Mucosa of stomach (tissue), 1 donor: Measurements from ENCODE around the gene GPR27.

ENCODE experiments used
- H3K27me3 ChIP-seq: one replicate; pipeline ENCODE4 v1.7.0; 2013; ENCODE audit warnings: mild to moderate bottlenecking, low read length; ENCODE audit not compliant: control insufficient read depth, insufficient read depth
- H3K36me3 ChIP-seq: one replicate; pipeline ENCODE4 v1.7.0; 2013; ENCODE audit warnings: low read length; ENCODE audit not compliant: control insufficient read depth, insufficient read depth
- H3K4me1 ChIP-seq: one replicate; pipeline ENCODE4 v1.7.0; 2013; ENCODE audit warnings: mild to moderate bottlenecking, low read length; ENCODE audit not compliant: control insufficient read depth, insufficient read depth
- H3K4me3 ChIP-seq: one replicate; pipeline ENCODE4 v1.7.0; 2013; ENCODE audit warnings: low read length
- H3K9ac ChIP-seq: one replicate; pipeline ENCODE4 v1.7.0; 2013; ENCODE audit warnings: mild to moderate bottlenecking, low read length, moderate library complexity
- H3K9me3 ChIP-seq: one replicate; pipeline ENCODE4 v1.7.0; 2013; ENCODE audit warnings: mild to moderate bottlenecking, low read length, moderate library complexity; ENCODE audit not compliant: control insufficient read depth
- donor health status: Pancreatic carcinoma.

Gene GPR27

DNA sequence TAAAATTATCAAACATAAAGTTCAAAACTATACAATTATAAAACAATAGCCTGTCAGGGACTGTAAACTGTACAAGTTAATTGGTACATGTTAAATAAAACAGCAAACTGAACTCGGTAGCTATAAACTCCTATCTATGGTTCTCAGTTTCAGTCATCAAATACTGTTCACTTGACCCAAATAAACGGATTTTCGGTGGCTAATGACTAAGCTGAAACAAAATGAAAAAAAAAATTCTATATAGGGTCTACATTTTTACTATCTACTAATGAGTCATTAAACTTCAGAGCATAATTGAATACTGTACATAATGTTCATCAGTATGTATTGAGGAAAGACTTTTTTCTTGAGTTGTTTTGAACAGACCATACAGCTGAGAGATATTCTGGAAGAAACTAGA lies 24.7 kb downstream of the GPR27 start:
- Histone ChIP-seq H3K4me3 (no peak overlapping the region), H3K9ac (no peak overlapping the region), H3K4me1 (no peaks in the 10 kb centered on the region), H3K9me3 (no peaks in the 10 kb centered on the region), H3K27me3 (peaks cover 30% of the 10 kb centered on the region), H3K36me3 (no peaks in the 10 kb centered on the region)

GRCh38 chr3:71779674-71780377 lies 26.2 kb downstream of the GPR27 start:
- no peak overlapping the region for H3K4me3 ChIP-seq
- peaks cover 43% of the 10 kb centered on the region for H3K27me3 ChIP-seq
- H3K4me1 ChIP-seq, result peaks cover 4% of the 10 kb centered on the region
- H3K36me3 ChIP-seq, result no peaks in the 10 kb centered on the region
- no peak overlapping the region for H3K9ac ChIP-seq
- H3K9me3 ChIP-seq, result no peaks in the 10 kb centered on the region

GRCh38 chr3:71780430-71780829 lies 26.8 kb downstream of the GPR27 start:
- H3K4me3 ChIP-seq, result no peak overlapping the region
- no peak overlapping the region for H3K9ac ChIP-seq
- H3K4me1 ChIP-seq, result peaks cover 5% of the 10 kb centered on the region
- no peaks in the 10 kb centered on the region for H3K9me3 ChIP-seq
- H3K27me3 ChIP-seq, result peaks cover 47% of the 10 kb centered on the region
- H3K36me3 ChIP-seq, result no peaks in the 10 kb centered on the region

GRCh38 chr3:71783152-71783551 lies 29.5 kb downstream of the GPR27 start:
- no peaks in the 10 kb centered on the region for H3K36me3 ChIP-seq
- no peak overlapping the region for H3K4me3 ChIP-seq
- H3K4me1 ChIP-seq, result peaks cover 5% of the 10 kb centered on the region
- no peaks in the 10 kb centered on the region for H3K9me3 ChIP-seq
- H3K27me3 ChIP-seq, result peaks cover 60% of the 10 kb centered on the region
- H3K9ac ChIP-seq, result no peak overlapping the region

DNA sequence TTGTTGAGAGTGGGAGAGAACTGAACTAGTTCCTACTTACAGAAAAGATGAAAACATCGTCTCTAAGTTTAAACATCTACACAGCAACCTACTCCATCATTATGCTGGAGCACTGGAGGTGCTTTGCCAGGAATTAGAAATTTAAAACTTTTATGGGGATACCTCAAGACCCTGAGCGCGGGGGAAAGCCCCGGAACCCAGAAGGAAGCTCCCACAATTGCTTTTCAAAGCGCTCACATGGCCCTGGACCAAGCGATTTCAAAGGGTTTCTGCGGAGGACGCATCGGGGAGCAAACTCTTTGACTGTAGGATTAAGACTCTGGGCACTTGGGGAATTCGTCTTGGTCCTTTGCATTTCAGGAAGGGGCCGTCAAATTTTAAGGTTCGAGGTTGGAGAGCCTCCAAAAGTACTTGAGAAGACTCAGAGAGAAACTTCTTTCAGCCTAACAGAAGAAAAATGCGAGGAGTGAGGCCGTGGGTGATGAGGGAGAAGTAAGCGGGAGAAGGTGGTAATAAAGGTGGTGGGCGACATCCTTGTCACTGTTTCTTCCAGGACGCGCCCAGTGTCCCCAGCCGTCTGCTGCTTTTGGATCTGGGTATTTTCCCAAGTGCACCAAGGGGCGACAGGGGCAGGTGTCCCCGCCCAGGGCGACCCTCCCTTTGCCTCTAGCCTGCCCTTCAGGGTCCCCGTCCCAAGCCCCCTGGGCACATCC lies 30.7 kb downstream of the GPR27 start:
- Histone ChIP-seq H3K27me3 (peaks cover 60% of the 10 kb centered on the region), H3K9me3 (no peaks in the 10 kb centered on the region), H3K36me3 (no peaks in the 10 kb centered on the region), H3K4me1 (peaks cover 5% of the 10 kb centered on the region), H3K4me3 (no peak overlapping the region), H3K9ac (no peak overlapping the region)

- H3K4me3 ChIP-seq, result no peak within 1 kb of the TSS
- no peaks in the 10 kb centered on the region for H3K36me3 ChIP-seq
- no peaks in the 10 kb centered on the region for H3K9me3 ChIP-seq
- H3K27me3 ChIP-seq, result peaks cover 56% of the 10 kb centered on the region
- H3K9ac ChIP-seq, result no peak within 1 kb of the TSS
- peaks cover 5% of the 10 kb centered on the region for H3K4me1 ChIP-seq
These were observed 31.4 kb downstream of the GPR27 start, which contains the start of gene PROK2 for GRCh38 chr3:71784914-71785531. TSS of gene PROK2 (minus strand) at chr3:71785148. CDS start at chr3:71785052, 96 bp downstream.

DNA sequence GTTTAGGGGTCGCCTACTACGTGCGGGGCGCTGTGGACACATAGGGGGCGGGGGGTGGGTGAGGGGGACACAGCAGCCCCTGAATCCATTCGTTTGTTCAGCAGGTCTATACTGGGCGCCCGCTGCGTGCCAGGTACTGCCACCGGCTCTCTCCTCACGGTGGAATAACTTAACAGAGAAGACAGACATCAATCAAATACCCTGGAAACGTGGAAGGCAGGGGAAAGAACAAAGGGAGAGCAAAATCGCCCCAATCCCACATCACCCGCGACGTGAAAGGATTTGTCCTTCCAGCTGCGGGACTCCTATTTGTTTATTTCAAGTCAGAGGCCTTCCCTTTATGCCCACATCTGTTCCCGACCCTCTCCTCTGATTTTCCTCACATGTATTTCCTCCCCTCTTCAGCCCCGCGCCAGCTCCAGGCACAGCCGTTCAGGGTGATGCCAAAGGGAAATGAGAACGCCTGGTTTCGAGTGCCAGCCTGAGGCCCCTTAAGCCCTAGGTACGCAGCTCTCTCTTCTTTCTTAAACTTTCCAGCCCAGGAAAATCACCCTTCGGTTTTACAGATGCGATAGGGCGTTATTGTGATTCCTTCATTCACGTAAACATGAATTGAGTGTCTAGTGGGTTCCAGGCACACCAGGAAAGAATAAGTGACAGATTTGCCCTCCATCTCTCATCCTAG lies 32.0 kb downstream of the GPR27 start:
- Histone ChIP-seq H3K9me3 (no peaks in the 10 kb centered on the region), H3K9ac (no peak overlapping the region), H3K4me3 (no peak overlapping the region), H3K36me3 (no peaks in the 10 kb centered on the region), H3K27me3 (peaks cover 51% of the 10 kb centered on the region), H3K4me1 (peaks cover 5% of the 10 kb centered on the region)

DNA sequence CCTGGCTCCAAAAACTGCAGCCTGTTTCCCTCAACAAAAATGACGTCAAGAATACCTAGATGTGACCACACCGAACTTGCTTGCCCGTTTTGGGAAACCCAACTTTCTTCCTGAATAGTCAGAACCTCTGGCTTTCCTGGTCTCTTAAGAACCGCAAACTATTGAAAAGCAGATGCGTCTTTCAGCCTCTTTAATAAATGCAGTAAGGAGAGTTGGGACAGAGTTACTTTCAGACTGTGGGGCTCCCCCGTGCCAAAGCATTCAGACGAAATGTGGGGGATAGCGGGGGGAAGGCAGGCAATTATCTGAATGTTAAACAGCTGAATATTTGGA lies 32.5 kb downstream of the GPR27 start:
- Histone ChIP-seq H3K36me3 (no peaks in the 10 kb centered on the region), H3K27me3 (peaks cover 50% of the 10 kb centered on the region), H3K9me3 (no peaks in the 10 kb centered on the region), H3K4me3 (no peak overlapping the region), H3K9ac (no peak overlapping the region), H3K4me1 (peaks cover 5% of the 10 kb centered on the region)

DNA sequence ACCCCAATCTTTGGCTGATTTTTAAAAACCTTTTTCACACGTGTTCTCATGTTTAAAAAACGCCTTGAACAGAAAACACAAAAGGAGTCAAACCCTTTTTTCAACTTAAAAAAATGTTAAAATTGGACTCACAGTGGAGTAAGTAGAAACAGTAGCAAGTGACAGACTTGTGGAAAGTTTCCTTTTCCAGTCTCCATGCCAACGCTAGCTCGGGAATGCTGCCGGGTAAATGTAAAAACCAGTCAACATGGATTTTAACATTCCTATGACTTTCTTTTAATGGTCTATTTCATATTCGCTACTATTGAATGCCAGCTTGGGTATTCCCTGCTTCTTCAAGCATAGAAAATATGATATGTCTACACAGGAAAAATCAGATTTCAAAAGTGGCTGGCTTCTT lies 32.9 kb downstream of the GPR27 start:
- peaks cover 46% of the 10 kb centered on the region for H3K27me3 ChIP-seq
- no peak overlapping the region for H3K9ac ChIP-seq
- H3K36me3 ChIP-seq, result no peaks in the 10 kb centered on the region
- H3K4me1 ChIP-seq, result peaks cover 5% of the 10 kb centered on the region
- no peak overlapping the region for H3K4me3 ChIP-seq
- H3K9me3 ChIP-seq, result no peaks in the 10 kb centered on the region

DNA sequence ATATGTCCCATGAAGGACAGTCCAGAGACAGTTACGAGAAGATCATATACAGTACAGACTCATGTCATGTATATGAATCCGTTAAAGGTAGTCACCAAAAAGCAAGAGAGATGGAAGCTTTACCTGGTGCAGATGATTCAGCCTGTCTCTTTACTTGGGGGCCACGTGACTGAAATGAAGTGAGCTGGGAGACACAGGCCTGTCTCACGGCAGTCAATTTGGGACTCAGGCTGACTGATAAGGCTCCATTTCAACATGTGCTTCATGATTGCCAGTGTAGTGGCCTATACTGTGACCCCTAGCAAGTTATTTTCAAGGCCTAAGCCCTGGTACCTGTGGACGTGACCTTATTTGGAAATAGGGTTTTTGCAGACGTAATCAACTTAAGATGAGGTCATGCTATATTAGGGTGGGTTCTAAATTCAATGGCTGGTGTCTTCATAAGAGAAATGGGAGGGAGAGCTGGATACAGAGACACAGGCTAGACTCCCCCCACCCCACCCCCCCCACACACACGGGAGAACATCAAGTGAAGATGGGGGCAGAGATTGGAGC lies 34.3 kb downstream of the GPR27 start:
- Histone ChIP-seq H3K9me3 (no peaks in the 10 kb centered on the region), H3K4me3 (no peak overlapping the region), H3K36me3 (no peaks in the 10 kb centered on the region), H3K9ac (no peak overlapping the region), H3K27me3 (peaks cover 35% of the 10 kb centered on the region), H3K4me1 (peaks cover 5% of the 10 kb centered on the region)

GRCh38 chr3:71789922-71790321 lies 36.3 kb downstream of the GPR27 start:
- H3K36me3 ChIP-seq, result no peaks in the 10 kb centered on the region
- H3K27me3 ChIP-seq, result peaks cover 17% of the 10 kb centered on the region
- no peak overlapping the region for H3K9ac ChIP-seq
- no peaks in the 10 kb centered on the region for H3K9me3 ChIP-seq
- H3K4me3 ChIP-seq, result no peak overlapping the region
- H3K4me1 ChIP-seq, result no peaks in the 10 kb centered on the region

GRCh38 chr3:71791634-71792033 lies 38.0 kb downstream of the GPR27 start:
- Histone ChIP-seq H3K27me3 (peaks cover 3% of the 10 kb centered on the region), H3K9me3 (no peaks in the 10 kb centered on the region), H3K9ac (no peak overlapping the region), H3K36me3 (no peaks in the 10 kb centered on the region), H3K4me3 (no peak overlapping the region), H3K4me1 (no peaks in the 10 kb centered on the region)
